ENCODE measurements around the gene CD46.

Gene CD46

GRCh38 chr1:207793327-207793726 is 41.5 kb downstream of the CD46 start:
- FAIRE-seq (no peak), DNase-seq (ENCODE audit: insufficient read length, low spot score) (no peak)

- no peak for FAIRE-seq
- DNase-seq (ENCODE audit: insufficient read length, low spot score) = no peak
Observed at GRCh38 chr1:207794861-207795260, 43.0 kb downstream of the CD46 start.

- DNase-seq (ENCODE audit: insufficient read length, low spot score) = no peak
- peak; percentile 96 for FAIRE-seq
Observed at GRCh38 chr1:207797229-207797973, 45.5 kb downstream of the CD46 start.

- DNase-seq (ENCODE audit: insufficient read length, low spot score) (no peak), FAIRE-seq (no peak)
Observed at GRCh38 chr1:207798847-207799246, 47.0 kb downstream of the CD46 start.

- FAIRE-seq (no peak), DNase-seq (ENCODE audit: insufficient read length, low spot score) (no peak)
Observed at GRCh38 chr1:207799989-207800648, 48.3 kb downstream of the CD46 start.

- FAIRE-seq (no peak), DNase-seq (ENCODE audit: insufficient read length, low spot score) (no peak)
Observed at GRCh38 chr1:207801819-207802218, 50.0 kb downstream of the CD46 start.

GRCh38 chr1:207803678-207804077 is 51.8 kb downstream of the CD46 start:
- no peak for FAIRE-seq
- no peak for DNase-seq (ENCODE audit: insufficient read length, low spot score)

- FAIRE-seq (no peak), DNase-seq (ENCODE audit: insufficient read length, low spot score) (no peak)
Observed at GRCh38 chr1:207804721-207805468, 53.0 kb downstream of the CD46 start.

- no peak for FAIRE-seq
- DNase-seq (ENCODE audit: insufficient read length, low spot score) = no peak
Observed at GRCh38 chr1:207805841-207806421, 54.1 kb downstream of the CD46 start.

- DNase-seq (ENCODE audit: insufficient read length, low spot score) (no peak), FAIRE-seq (no peak)
Observed at GRCh38 chr1:207806531-207807325, 54.9 kb downstream of the CD46 start.

GRCh38 chr1:207807326-207807689 is 55.5 kb downstream of the CD46 start:
- FAIRE-seq (no peak), DNase-seq (ENCODE audit: insufficient read length, low spot score) (no peak)

- no peak for DNase-seq (ENCODE audit: insufficient read length, low spot score)
- FAIRE-seq = no peak
Observed at GRCh38 chr1:207807690-207808321, 56.0 kb downstream of the CD46 start.

- no peak for FAIRE-seq
- DNase-seq (ENCODE audit: insufficient read length, low spot score) = no peak
Observed at GRCh38 chr1:207808322-207808705, 56.5 kb downstream of the CD46 start.

GRCh38 chr1:207808911-207809555 is 57.2 kb downstream of the CD46 start:
- FAIRE-seq (no peak), DNase-seq (ENCODE audit: insufficient read length, low spot score) (no peak)

GRCh38 chr1:207810173-207810572 is 58.3 kb downstream of the CD46 start:
- FAIRE-seq = no peak
- no peak for DNase-seq (ENCODE audit: insufficient read length, low spot score)

GRCh38 chr1:207810606-207811295 is 58.9 kb downstream of the CD46 start:
- no peak for DNase-seq (ENCODE audit: insufficient read length, low spot score)
- no peak for FAIRE-seq

GRCh38 chr1:207811319-207811718 is 59.5 kb downstream of the CD46 start:
- FAIRE-seq (no peak), DNase-seq (ENCODE audit: insufficient read length, low spot score) (no peak)

GRCh38 chr1:207811920-207812720 is 60.3 kb downstream of the CD46 start:
- FAIRE-seq (peak; percentile 69), DNase-seq (ENCODE audit: insufficient read length, low spot score) (no peak)

Measured in GM19239 (cell line).